ENCODE data around the gene PRDM16. TPM values are rescaled to one million over a fixed set of nuclear protein-coding genes. Genes with fewer than 3 reads are reported as not detected.

PRDM16 gene
- polyA plus RNA-seq, 1 donor (not counting 4 experiments of a cell fraction or from before 2014, with no cell fraction given): 0.05 TPM

GRCh38 chr1:3336641-3337630 is 267.9 kb downstream of the PRDM16 start:
- no peak overlapping the region for H3K4me2 ChIP-seq (ENCODE audit: control insufficient read depth, extremely low read depth, insufficient read depth, low read depth, low read length)
- TF ChIP-seq EZH2 (IDR thresholded peaks at IDR 0.05; ENCODE audit: low read length): no peak
- TF ChIP-seq CTCF (optimal IDR thresholded peaks at IDR 0.05 in 1 of 3, IDR thresholded peaks at IDR 0.05 in 1 of 3, conservative IDR thresholded peaks at IDR 0.05 in 1 of 3; ENCODE audit: extremely low read depth in 1 of 3, insufficient read depth in 2 of 3, low read length in 3 of 3): no peak
- no peaks in the 10 kb centered on the region for H3K4me1 ChIP-seq (ENCODE audit: control insufficient read depth, extremely low read depth, insufficient read depth, low read length)
- H3K36me3 ChIP-seq (ENCODE audit: control insufficient read depth in 2 of 2, extremely low read depth in 1 of 2, insufficient read depth in 2 of 2, low read length in 2 of 2): no peaks in the 10 kb centered on the region
- no peak overlapping the region for H2AFZ ChIP-seq (ENCODE audit: control insufficient read depth, low read length)
- DNase-seq (ENCODE audit: low read depth, low spot score) (no peak), FAIRE-seq (no peak)
- H3K9ac ChIP-seq (ENCODE audit: control insufficient read depth, extremely low read depth, insufficient read depth, low read length): no peak overlapping the region
- H4K20me1 ChIP-seq (ENCODE audit: control insufficient read depth, extremely low read depth, insufficient read depth, low read length): no peaks in the 10 kb centered on the region
- H3K4me3 ChIP-seq (ENCODE audit: control insufficient read depth in 2 of 3, extremely low read depth in 1 of 3, insufficient read depth in 2 of 3, low read depth in 1 of 3, low read length in 3 of 3): no peak overlapping the region
- peaks cover 23% of the 10 kb centered on the region for H3K9me3 ChIP-seq (ENCODE audit: control insufficient read depth, low read depth, low read length)
- no peaks in the 10 kb centered on the region for H3K9me1 ChIP-seq (ENCODE audit: control insufficient read depth, extremely low read depth, insufficient read depth, low read length)
- H3K79me2 ChIP-seq (ENCODE audit: control insufficient read depth, insufficient read depth, low read length): no peaks in the 10 kb centered on the region
- H3K27ac ChIP-seq (ENCODE audit: control insufficient read depth, insufficient read depth, low read length): no peak overlapping the region
- dilution Hi-C loops (cut with MboI; ENCODE audit: extremely low pct_ligation_motif_present, low sequenced_read_pairs): no loop called here
- no peaks in the 10 kb centered on the region for H3K27me3 ChIP-seq (ENCODE audit: control insufficient read depth, extremely low read depth, insufficient read depth, low read length)

GRCh38 chr1:3337798-3338724 is 269.1 kb downstream of the PRDM16 start:
- no peak overlapping the region for H2AFZ ChIP-seq (ENCODE audit: control insufficient read depth, low read length)
- no peak overlapping the region for H3K4me2 ChIP-seq (ENCODE audit: control insufficient read depth, extremely low read depth, insufficient read depth, low read depth, low read length)
- no peaks in the 10 kb centered on the region for H4K20me1 ChIP-seq (ENCODE audit: control insufficient read depth, extremely low read depth, insufficient read depth, low read length)
- TF ChIP-seq EZH2 (IDR thresholded peaks at IDR 0.05; ENCODE audit: low read length) (no peak), CTCF (optimal IDR thresholded peaks at IDR 0.05 in 1 of 3, IDR thresholded peaks at IDR 0.05 in 1 of 3, conservative IDR thresholded peaks at IDR 0.05 in 1 of 3; ENCODE audit: extremely low read depth in 1 of 3, insufficient read depth in 2 of 3, low read length in 3 of 3) (no peak)
- no peak overlapping the region for H3K4me3 ChIP-seq (ENCODE audit: control insufficient read depth in 2 of 3, extremely low read depth in 1 of 3, insufficient read depth in 2 of 3, low read depth in 1 of 3, low read length in 3 of 3)
- H3K9me1 ChIP-seq (ENCODE audit: control insufficient read depth, extremely low read depth, insufficient read depth, low read length): no peaks in the 10 kb centered on the region
- peaks cover 21% of the 10 kb centered on the region for H3K9me3 ChIP-seq (ENCODE audit: control insufficient read depth, low read depth, low read length)
- H3K9ac ChIP-seq (ENCODE audit: control insufficient read depth, extremely low read depth, insufficient read depth, low read length): no peak overlapping the region
- H3K4me1 ChIP-seq (ENCODE audit: control insufficient read depth, extremely low read depth, insufficient read depth, low read length): no peaks in the 10 kb centered on the region
- H3K27ac ChIP-seq (ENCODE audit: control insufficient read depth, insufficient read depth, low read length): no peak overlapping the region
- FAIRE-seq (no peak), DNase-seq (ENCODE audit: low read depth, low spot score) (no peak)
- H3K27me3 ChIP-seq (ENCODE audit: control insufficient read depth, extremely low read depth, insufficient read depth, low read length): no peaks in the 10 kb centered on the region
- dilution Hi-C loops (cut with MboI; ENCODE audit: extremely low pct_ligation_motif_present, low sequenced_read_pairs): no loop called here
- H3K36me3 ChIP-seq (ENCODE audit: control insufficient read depth in 2 of 2, extremely low read depth in 1 of 2, insufficient read depth in 2 of 2, low read length in 2 of 2): no peaks in the 10 kb centered on the region
- H3K79me2 ChIP-seq (ENCODE audit: control insufficient read depth, insufficient read depth, low read length): no peaks in the 10 kb centered on the region
